Measurements from ENCODE around the gene SEMA7A.
"Not testable (repeated sequence)": the region's sequence is repeated elsewhere in the genome, so short reads cannot be mapped to it uniquely, and the experiment has no call there.

SEMA7A gene, protein sequence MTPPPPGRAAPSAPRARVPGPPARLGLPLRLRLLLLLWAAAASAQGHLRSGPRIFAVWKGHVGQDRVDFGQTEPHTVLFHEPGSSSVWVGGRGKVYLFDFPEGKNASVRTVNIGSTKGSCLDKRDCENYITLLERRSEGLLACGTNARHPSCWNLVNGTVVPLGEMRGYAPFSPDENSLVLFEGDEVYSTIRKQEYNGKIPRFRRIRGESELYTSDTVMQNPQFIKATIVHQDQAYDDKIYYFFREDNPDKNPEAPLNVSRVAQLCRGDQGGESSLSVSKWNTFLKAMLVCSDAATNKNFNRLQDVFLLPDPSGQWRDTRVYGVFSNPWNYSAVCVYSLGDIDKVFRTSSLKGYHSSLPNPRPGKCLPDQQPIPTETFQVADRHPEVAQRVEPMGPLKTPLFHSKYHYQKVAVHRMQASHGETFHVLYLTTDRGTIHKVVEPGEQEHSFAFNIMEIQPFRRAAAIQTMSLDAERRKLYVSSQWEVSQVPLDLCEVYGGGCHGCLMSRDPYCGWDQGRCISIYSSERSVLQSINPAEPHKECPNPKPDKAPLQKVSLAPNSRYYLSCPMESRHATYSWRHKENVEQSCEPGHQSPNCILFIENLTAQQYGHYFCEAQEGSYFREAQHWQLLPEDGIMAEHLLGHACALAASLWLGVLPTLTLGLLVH

DNA sequence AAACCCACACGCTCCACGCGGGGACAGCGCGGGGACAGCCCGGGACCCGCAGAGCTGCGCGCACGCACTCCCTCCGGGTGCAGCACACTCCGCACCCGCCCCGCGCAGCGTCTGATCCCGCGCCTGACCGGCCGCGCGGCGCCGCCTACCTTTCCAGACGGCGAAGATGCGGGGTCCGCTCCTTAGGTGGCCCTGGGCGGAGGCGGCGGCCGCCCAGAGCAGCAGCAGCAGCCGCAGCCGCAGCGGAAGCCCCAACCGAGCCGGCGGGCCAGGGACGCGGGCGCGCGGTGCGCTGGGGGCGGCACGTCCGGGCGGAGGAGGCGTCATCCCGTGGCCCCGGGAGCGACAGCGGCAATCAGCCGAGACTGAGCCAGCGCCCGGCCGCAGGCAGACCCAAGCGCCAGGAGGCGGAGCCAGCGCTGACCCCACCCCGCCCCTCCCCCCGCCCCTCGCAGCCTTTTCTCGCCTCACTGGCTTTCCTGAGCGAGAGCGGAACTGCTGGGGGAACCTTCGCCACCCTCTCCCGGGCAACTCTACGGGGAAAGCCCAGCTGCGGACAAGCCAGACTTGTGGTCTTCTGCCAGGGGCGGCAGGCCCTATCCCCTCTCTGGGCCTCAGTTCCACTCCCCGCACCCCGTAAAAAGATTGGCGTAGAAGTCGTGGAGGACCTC is at the start of gene SEMA7A:
SEMA7A (minus strand) TSS at position 367 of the 671 bp plus-strand sequence; CDS start at position 327, 40 bp downstream.
- peak; percentile 53 to 85 (median 64) for DNase-seq (ENCODE audit: low read depth in 3 of 3)

DNA sequence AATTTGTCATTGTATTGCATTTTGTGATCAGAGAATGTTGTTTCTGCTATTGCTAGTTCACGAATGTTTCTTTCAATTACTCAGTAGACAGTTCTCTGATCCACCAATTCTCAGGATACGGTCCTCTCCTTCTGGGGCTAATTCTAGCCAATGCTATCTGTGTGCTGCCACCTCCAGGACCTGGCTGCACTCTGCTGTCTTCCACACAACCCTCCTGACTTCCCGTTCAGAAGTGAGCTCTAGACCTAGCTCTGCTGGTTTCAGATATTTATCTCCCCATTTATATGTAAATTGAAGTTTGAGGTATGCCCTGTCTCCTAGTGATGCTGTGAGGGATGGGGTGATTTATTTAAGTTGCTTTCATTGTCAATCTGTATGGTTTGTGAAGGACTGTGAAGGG is 48.9 kb upstream of the SEMA7A start:
- DNase-seq (ENCODE audit: low read depth in 3 of 3), result no peak

DNA sequence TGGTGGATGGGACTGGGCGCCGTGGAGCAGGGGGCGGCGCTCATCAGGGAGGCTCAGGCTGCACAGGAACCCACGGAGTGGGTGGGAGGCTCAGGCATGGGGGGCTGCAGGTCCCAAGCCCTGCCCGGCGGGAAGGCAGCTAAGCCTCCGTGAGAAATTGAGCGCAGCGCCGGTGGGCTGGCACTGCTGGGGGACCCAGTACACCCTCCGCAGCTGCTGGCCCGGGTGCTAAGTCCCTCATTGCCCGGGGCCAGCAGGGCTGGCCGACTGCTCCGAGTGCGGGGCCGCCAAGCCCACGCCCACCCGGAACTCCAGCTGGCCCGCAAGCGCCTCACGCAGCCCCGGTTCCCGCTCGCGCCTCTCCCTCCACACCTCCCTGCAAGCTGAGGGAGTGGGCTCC is 46.6 kb upstream of the SEMA7A start:
- not testable (repeated sequence) for DNase-seq (ENCODE audit: low read depth in 3 of 3)

DNA sequence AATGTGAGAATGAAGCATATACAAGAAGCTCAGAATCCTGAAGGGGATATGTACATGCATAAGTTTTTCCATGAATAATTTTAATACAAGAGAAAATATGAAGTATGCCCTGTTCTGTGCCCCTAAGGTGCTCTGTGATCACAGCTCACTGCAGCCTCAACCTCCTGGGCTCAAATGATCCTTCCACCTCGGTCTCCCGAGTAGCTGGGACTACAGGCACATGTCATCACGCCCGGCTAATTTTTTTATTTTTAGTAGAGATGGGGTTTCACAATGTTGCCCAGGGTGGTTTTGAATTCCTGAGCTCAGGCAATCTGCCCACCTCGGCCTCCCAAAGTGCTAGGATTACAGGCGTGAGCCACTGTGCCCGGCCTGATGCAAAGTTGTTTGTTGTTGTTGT is 37.9 kb upstream of the SEMA7A start:
- not testable (repeated sequence) for DNase-seq (ENCODE audit: low read depth in 3 of 3)

DNA sequence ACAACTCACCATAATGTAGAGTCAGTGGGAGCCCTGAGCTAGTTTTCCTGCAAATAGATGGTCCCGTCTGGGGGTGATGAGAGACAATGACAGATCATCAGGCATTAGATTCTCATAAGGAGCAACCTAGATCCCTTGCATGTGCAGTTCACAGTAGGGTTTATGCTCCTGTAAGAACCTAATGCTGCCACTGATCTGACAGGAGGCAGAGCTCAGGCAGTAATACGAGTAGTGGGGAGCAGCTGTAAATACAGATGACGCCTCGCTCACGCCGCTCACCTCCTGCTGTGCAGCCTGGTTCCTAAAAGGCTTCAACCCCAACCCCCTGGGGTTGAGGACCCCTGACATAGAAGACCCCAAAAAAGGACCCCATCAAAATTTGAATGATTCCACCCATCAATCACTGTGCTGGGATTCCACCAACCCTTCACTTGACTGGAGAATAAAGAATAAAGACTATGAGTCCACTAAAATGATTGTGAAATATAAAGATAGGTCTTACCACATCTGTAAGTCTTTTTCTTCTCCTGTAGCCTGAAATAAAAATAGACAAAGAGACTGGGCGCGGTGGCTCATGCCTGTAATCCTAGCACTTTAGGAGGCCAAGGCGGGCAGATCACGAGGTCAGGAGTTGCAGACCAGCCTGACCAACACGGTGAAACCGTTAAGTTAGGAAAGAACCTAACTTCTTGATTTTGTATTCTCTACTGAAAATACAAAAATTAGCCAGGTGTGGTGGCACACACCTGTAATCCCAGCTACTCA is 37.1 kb upstream of the SEMA7A start:
- no peak for DNase-seq (ENCODE audit: low read depth in 3 of 3)

DNA sequence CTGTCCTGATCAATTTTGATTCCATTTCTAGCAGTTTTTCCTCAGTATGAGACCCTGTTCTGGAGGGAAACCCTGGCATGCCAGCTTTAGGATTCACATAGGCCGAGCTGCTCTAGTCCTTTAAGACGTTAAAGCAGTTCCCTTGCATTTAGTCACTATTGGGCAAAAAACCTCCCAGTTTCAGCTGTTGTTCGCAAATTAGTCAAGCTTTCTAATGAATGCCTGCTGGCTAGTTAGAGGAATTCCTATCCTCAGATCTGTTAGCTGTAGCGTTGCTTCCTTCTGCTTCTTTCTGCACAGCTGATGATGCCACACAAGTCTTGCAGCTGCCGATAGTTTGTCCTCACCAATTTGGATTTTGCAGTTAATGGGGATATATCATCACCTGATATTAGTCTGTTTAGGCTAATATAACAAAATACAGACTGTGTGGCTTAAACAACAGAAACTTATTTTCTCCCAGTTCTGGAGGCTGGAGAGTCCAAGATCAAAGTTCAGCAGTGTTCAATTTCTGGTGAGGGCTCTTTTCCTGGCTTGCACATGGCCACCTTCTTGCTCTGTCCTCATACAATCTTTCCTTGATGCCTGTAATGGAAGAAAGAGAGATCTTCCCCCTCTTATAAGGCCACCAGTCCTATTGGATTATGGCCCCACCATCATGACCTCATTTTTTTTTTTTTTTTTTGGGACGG is 34.7 kb upstream of the SEMA7A start:
- no peak for DNase-seq (ENCODE audit: low read depth in 3 of 3)

DNA sequence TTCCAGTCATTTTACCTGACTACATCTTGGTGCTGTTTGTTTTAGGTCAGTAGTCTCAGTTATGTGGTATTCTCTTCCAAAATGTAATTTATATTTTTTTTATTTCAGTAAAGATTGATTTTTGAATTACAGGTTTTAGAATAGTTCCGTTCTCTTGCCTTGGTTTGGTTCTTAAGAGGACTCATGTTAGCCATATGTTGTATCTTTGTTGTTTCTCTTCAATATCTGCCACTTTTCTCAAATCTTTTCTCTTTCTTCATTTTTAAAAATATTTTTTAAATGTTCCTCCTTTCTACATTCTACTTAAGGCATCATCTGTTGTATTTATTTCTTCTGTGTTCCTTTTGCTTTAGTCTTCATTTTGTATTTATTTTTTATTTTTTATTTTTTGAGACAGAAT is 32.8 kb upstream of the SEMA7A start:
- no peak for DNase-seq (ENCODE audit: low read depth in 3 of 3)

DNA sequence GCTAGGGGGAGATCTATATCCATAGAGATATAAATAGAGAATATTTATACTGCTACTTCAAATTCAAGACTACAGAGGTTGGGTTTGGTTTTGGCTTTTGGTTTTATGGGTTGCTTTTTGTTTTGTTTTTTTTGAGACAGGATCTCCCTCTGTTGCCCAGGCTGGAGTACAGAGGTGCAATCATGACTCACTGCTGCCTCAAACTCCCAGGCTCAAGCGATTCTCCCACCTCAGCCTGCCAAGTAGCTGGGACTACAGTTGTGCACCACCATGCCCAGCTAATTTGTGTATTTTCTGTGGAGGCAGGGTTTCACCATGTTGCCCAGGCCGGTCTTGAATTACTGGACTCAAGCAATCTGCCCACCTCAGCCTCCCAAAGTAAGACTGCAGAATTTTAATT is 31.1 kb upstream of the SEMA7A start:
- no peak for DNase-seq (ENCODE audit: low read depth in 3 of 3)

DNA sequence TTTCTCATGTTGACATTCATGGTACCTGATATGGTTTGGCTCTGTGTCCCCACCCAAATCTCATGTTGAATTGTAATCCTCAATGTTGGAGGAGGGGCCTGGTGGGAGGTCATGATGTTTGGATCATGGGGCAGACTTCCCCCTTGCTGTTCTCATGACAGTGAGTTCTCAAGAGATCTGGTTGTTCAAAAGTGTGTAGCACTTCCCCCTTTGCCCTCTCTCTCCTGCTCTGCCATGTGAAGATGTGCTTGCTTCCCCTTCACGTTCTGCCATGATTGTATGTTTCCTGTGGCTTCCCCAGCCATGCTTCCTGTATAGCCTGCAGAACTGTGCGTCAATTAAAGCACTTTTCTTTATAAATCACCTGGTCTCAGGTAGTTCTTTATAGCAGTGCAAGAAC is 30.5 kb upstream of the SEMA7A start:
- no peak for DNase-seq (ENCODE audit: low read depth in 3 of 3)

DNA sequence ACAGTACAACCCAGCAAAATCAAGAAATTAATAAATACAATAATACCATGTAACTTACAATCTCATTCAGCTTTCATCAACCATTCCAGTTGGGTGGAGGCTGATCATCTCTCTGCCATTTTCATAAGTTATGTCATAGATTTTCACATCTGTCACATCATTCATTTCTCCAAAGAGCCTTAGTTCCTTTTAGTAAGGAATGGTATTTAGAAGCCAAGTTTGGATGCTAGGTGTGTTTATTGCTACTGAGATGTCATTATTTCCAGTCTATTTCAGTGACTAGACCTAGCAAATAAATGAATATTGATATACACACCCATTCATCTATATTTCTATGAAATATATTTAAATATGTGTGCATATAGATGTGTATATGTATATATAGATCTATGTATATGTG is 29.9 kb upstream of the SEMA7A start:
- no peak for DNase-seq (ENCODE audit: low read depth in 3 of 3)

DNA sequence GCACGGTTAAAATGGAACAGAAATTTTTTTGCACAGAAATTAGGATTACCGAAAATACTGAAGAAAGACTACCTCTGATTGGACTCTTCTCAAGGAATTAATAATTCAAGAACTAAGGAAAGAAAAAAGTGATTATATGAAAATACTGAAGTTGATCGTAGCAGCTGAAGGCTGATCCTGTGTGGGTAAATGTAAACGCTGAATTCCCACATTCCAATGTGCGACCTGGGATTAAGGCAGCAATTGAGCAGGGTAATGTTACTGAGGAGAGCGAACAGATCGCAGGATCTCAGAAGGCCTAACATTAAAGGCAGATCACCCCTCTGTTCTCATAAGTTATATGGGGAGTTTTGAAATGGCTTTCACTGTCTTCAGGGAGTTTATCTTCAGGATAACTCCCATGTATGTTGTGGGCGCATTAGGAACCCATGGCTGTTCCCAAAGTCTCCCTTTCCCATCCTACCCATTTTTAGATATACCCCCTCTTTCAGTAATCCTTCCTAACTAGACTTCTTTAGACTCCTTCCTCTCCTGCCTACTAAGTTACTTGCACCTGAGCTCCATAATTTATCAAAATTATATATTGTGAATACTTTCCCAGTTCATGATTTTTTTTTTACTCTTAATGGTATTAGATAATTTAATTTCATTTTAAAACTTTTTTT is 28.2 kb upstream of the SEMA7A start:
- DNase-seq (ENCODE audit: low read depth in 3 of 3), result no peak

DNA sequence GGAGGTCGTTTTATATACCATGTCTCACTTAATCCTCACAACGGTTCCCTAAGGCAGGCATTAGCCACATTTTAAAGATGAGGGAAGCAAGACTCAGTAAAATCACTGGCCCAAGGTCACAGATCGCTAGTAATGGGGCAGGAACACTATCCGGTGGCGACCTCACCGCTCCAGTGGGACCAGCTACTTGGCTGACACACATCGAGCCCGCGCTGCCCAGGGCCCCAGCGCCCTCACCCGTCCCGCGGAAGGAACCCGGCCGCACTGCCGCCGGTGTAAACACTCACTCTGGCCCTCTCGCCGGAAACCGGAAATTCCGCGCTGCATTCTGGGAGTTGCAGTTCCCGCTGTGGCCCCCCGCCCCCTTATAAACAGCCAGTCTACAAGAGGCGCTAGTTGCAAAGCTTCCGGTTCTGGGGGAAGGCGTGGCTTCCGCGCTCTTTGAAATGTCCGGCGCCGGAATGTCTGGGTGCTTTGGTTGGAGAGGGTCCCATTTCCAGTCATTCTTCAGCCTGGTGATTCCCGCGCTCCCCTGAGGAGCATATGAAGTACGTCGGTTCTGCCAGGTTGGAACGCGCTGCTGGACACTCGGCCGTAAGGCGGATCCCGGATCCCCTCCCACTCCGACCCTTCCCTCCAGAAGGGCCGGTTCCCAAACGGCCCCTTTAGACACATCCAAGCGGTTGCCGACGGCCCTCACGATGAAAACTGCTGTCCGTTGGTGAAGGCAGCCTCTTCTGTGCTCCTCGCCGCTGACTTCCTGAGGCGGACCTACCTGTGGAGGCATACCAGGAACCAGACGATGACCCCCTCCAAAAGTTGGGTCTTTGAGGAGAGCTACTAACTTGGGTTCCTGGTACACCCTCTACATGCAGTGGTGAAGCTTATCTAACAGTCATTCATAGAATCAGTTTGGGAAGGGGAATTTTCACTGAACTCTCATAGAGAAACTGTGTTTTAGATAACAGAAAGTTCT is 27.4 kb upstream of the SEMA7A start, which contains the start of gene UBL7:
UBL7 (minus strand) TSS at position 290 of the 976 bp plus-strand sequence. CDS start 2,293 bp downstream, outside the sequence.
- peak; percentile 96 to 98 (median 97) for DNase-seq (ENCODE audit: low read depth in 3 of 3)

DNA sequence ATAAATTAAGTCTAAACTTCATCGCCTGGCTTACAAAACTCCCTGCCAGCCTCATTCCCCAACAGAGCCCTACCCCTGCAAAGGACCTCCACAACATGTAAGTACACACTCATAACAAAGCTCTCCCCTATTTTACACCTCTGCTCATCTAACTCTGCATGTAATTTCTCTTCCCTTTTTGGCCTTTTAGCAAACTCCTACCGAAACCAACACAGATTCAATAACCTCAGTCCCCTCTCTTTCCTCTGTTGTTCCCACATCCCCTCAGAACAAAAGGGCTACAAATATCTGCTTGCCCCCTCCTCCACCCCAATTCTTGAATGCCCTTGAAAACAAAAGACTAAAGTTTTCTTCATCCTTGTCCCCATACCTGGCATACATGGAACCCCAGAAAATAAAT is 26.5 kb upstream of the SEMA7A start:
- DNase-seq (ENCODE audit: low read depth in 3 of 3), result no peak

DNA sequence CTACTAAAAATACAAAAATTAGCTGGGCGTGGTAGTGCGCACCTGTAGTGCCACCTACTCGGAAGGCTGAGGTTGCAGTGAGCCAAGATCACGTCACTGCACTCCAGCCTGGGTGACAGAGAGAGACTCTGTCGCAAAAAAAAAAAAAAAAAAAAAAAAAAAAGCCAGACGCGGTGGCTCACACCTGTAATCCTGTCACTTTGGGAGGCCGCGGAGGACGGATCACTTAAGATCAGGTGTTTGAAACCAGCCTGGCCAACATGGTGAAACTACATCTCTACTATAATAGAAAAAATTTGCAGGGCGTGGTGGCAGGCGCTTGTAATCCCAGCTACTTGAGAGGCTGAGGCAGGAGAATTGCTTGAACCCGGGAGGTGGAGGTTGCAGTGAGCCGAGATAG is 26.0 kb upstream of the SEMA7A start:
- DNase-seq (ENCODE audit: low read depth in 3 of 3), result not testable (repeated sequence)

DNA sequence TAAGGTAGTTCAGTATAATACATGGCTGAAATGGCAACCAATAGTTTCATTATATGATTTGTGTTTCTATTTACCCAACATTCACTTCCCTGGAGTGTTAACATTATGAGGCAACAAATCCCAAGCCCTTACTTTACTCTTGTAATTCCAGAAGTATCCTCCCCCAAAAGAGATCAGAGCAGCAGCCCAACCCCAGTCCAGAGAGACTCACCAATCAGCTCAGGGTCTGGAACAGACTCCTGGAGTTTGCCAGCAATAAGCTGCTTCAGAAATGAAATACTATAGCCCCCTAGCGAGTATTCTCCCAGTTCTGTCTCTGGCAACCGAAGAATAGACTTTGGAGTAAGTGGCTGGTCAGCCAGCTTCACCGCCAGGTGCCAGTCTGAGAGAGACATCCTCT is 24.7 kb upstream of the SEMA7A start:
- DNase-seq (ENCODE audit: low read depth in 3 of 3), result no peak

DNA sequence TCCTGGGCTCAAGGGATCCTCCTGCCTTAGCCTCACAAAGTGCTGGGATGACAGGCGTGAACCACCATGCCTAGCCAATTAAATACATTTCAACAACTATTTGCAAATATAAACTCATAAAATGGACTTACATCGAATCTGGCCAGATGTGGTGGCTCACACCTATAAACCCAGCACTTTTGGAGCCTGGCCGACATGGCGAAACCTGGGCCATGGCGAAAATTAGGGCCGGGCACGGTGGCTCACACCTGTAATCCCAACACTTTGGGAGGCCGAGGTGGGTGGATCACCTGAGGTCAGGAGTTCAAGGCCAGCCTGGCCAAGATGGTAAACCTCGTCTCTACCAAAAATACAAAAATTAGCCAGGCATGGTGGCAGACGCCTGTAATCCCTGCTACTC is 23.3 kb upstream of the SEMA7A start:
- not testable (repeated sequence) for DNase-seq (ENCODE audit: low read depth in 3 of 3)

DNA sequence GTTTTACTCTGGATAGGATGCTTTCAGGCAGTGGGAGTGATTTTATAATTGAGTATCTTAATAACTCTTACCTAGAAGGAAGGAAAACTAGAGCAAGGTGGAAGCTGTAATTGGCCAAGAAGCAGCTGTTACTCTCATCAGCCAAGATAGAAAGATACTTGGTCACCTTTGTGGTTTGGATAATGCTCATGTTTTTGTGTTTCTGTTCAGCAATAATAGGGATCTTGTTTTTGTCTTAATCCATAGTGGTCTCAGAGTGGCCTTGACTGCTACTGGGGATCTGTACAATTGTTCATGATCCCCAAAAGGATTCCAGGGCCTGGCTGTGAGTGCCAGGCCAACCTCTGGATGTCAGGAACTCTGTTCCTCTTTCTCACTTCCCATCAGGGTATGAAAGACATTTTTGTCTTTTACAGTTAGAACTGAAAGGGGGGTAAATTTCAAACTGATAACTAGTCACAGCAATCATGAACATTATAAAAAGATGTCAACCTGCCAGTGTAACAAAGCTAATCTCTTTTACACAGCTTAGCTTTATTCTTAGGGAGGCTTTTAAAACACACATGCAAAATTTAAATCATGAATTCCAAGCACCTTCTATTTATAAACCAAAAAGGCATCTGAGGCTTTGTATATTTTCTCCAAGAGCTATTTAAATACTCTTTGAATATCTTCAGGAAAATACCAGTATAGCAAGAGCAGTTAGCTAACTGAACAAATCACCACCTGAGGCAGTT is 21.2 kb upstream of the SEMA7A start:
- no peak for DNase-seq (ENCODE audit: low read depth in 3 of 3)

DNA sequence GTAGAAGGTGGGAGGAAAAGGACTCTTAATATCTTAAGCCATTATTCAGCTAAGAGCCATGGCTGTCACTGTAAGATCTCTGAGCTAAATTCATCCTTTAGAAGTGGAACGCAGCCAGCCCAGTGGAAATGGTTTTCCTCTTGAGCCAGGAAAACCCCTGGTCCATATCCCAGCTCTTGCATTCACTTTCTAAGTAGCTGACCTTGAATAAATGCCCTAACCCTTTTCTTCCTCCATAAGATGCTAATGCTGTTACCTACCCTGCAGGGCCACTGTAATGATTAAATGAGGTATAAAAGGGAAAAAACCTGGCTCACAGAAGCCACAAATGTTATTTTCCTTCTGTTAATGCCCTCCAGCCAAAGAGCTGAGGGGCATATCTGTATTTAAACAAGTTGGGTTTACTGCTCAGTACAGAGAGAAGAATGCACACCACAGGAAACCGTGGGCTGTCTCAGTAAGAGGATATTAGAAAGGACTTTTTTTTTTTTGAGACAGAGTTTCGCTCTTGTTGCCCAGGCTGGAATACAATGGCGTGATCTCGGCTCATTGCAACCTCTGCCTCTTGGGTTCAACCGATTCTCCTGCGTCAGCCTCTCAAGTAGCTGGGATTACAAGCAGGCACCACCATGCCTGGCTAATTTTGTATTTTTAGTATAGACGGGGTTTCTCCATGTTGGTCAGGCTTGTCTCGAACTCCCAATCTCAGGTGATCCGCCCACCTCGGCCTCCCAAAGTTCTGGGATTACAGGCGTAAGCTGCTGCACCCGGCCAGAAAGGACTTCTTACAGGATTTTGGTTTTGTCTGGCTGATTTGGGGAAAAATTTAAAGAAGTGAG is 20.4 kb upstream of the SEMA7A start:
- DNase-seq (ENCODE audit: low read depth in 3 of 3), result no peak

All from stimulated activated CD4-positive, alpha-beta T cell treated with anti-CD3 and anti-CD28 coated beads, TNF-alpha, amount 100 ng/mL, for 24 hours (primary cell).